M059J (cell line): Measurements from ENCODE around the gene KCNJ6. TPM values are rescaled to one million over a fixed set of nuclear protein-coding genes. Genes with fewer than 3 reads are reported as not detected.
"Not testable (repeated sequence)": the region's sequence is repeated elsewhere in the genome, so short reads cannot be mapped to it uniquely, and the experiment has no call there.

Source experiments
- DNase-seq: peaks from one replicate; pipeline ENCODE4 v3.0.0-alpha.2; 2012; ENCODE audit warnings: low read depth
- total RNA-seq: library from RNA; depleted of rRNA; stranded (reverse); fragments of >200 nt; shearing (Covaris generic); gene quantifications from 2 replicates; pipeline ENCODE4 v1.2.3, GENCODE V29; 2014

Gene KCNJ6
- total RNA-seq, 1 experiment from 2014 or later: 0.15 TPM

- no peak for DNase-seq
Measured at GRCh38 chr21:37683396-37684114, 232.7 kb downstream of the KCNJ6 start.

GRCh38 chr21:37682966-37683365 lies 233.3 kb downstream of the KCNJ6 start:
- no peak for DNase-seq

GRCh38 chr21:37677006-37677405 lies 239.3 kb downstream of the KCNJ6 start:
- no peak for DNase-seq

- DNase-seq: peak; percentile 45
Measured at GRCh38 chr21:37675202-37675801, 241.0 kb downstream of the KCNJ6 start.

- DNase-seq: no peak
Measured at GRCh38 chr21:37673801-37674575, 242.3 kb downstream of the KCNJ6 start.

GRCh38 chr21:37671381-37671780 lies 244.9 kb downstream of the KCNJ6 start:
- DNase-seq: no peak

- DNase-seq: peak; percentile 54
Measured at GRCh38 chr21:37670883-37671282, 245.4 kb downstream of the KCNJ6 start.

- no peak for DNase-seq
Measured at GRCh38 chr21:37669249-37669648, 247.0 kb downstream of the KCNJ6 start.

- no peak for DNase-seq
Measured at GRCh38 chr21:37668462-37669239, 247.6 kb downstream of the KCNJ6 start.

- no peak for DNase-seq
Measured at GRCh38 chr21:37667380-37667779, 248.9 kb downstream of the KCNJ6 start.

- peak; percentile 71 for DNase-seq
Measured at GRCh38 chr21:37665230-37666024, 250.8 kb downstream of the KCNJ6 start.

- DNase-seq: not testable (repeated sequence)
Measured at GRCh38 chr21:37662227-37662626, 254.0 kb downstream of the KCNJ6 start.

GRCh38 chr21:37660709-37661108 lies 255.5 kb downstream of the KCNJ6 start:
- DNase-seq: no peak

- DNase-seq: peak; percentile 51
Measured at GRCh38 chr21:37659874-37660273, 256.4 kb downstream of the KCNJ6 start.

GRCh38 chr21:37658817-37659458 lies 257.3 kb downstream of the KCNJ6 start:
- DNase-seq: peak; percentile 92

- no peak for DNase-seq
Measured at GRCh38 chr21:37658121-37658816, 258.0 kb downstream of the KCNJ6 start.

- DNase-seq: no peak
Measured at GRCh38 chr21:37656899-37657298, 259.4 kb downstream of the KCNJ6 start.

GRCh38 chr21:37655611-37656300 lies 260.5 kb downstream of the KCNJ6 start:
- DNase-seq: peak; percentile 56

GRCh38 chr21:37654596-37654995 lies 261.7 kb downstream of the KCNJ6 start:
- DNase-seq: no peak
